Lower lobe of right lung (tissue), 2 donors: ENCODE results near the gene SSX2IP. TPM values are rescaled to one million over a fixed set of nuclear protein-coding genes. Genes with fewer than 3 reads are reported as not detected.
A peak's percentile ranks its signal among the peaks of the same experiment; 100 is the strongest.

ENCODE experiments used
- ATAC-seq, 2 donors: fragments of 200-7000 bp; cut with Tn5 transposase; one replicate each; pipeline ENCODE4 v1.9.1; 2020 to 2022; ENCODE audit warnings: mild to moderate bottlenecking in 2 of 2, moderate library complexity in 2 of 2
- DNase-seq: peaks from one replicate; pipeline ENCODE4 v3.0.0-alpha.2; 2020
- H3K27ac ChIP-seq: fragments of 200-600 bp; one replicate; pipeline ENCODE4 v1.8.0; 2022
- H3K27me3 ChIP-seq: fragments of 200-600 bp; one replicate; pipeline ENCODE4 v1.8.0; 2022; ENCODE audit warnings: low read depth
- H3K36me3 ChIP-seq: fragments of 200-600 bp; one replicate; pipeline ENCODE4 v1.8.0; 2022; ENCODE audit warnings: mild to moderate bottlenecking
- H3K4me1 ChIP-seq: fragments of 200-600 bp; one replicate; pipeline ENCODE4 v1.8.0; 2022
- H3K4me3 ChIP-seq: fragments of 200-600 bp; one replicate; pipeline ENCODE4 v1.8.0; 2022; ENCODE audit warnings: mild to moderate bottlenecking
- H3K9me3 ChIP-seq: fragments of 200-600 bp; one replicate; pipeline ENCODE4 v1.8.0; 2022
- CTCF ChIP-seq: fragments of 200-600 bp; IDR thresholded peaks from one replicate; pipeline ENCODE4 v1.8.0; 2022; ENCODE audit warnings: antibody characterized with exemption, mild to moderate bottlenecking
- intact Hi-C: fragments of 100-400 bp; cut with DNase I; formaldehyde crosslinking; loops from one replicate; pipeline ENCODE4 v1.11.0; 2022
- total RNA-seq: library from RNA; stranded (reverse); fragmentation: NEBNext Ultra II Directional; extraction: Animal tissue kit (Norgen Biotek cat#: 25700); gene quantifications from one replicate; pipeline ENCODE4 v1.2.1, GENCODE V29; 2021
- donor health status: DM: no; HTN: yes; CAD: no; lungs with severe emphysema.

SSX2IP gene
- total RNA-seq, 1 donor from 2014 or later = 5.8 TPM

GRCh38 chr1:84700070-84700469, 9.8 kb upstream of the SSX2IP start:
- ATAC-seq (peak in 1 of 2 donors; percentile 65), DNase-seq (no peak)
- Histone ChIP-seq H3K4me3 (no peak overlapping the region), H3K4me1 (no peaks in the 10 kb centered on the region), H3K27ac (no peak overlapping the region), H3K27me3 (no peaks in the 10 kb centered on the region), H3K36me3 (no peaks in the 10 kb centered on the region), H3K9me3 (no peaks in the 10 kb centered on the region)
- intact Hi-C loops = no loop called here
- no peak for TF ChIP-seq CTCF

- no peak for TF ChIP-seq CTCF
- no peaks in the 10 kb centered on the region for H3K27me3 ChIP-seq
- intact Hi-C loops = no loop called here
- DNase-seq (no peak), ATAC-seq (no peak)
- no peak overlapping the region for H3K27ac ChIP-seq
- H3K9me3 ChIP-seq = no peaks in the 10 kb centered on the region
- H3K4me1 ChIP-seq = no peaks in the 10 kb centered on the region
- H3K36me3 ChIP-seq = no peaks in the 10 kb centered on the region
- H3K4me3 ChIP-seq = no peak overlapping the region
Observed at GRCh38 chr1:84698151-84699110, 8.2 kb upstream of the SSX2IP start.

- Histone ChIP-seq H3K27ac (no peak overlapping the region), H3K4me3 (no peak overlapping the region), H3K4me1 (peaks cover 15% of the 10 kb centered on the region), H3K36me3 (no peaks in the 10 kb centered on the region), H3K9me3 (no peaks in the 10 kb centered on the region), H3K27me3 (no peaks in the 10 kb centered on the region)
- DNase-seq = no peak
- no peak for ATAC-seq
- intact Hi-C loops = no loop called here
- TF ChIP-seq CTCF = no peak
Observed at GRCh38 chr1:84693785-84694184, 3.5 kb upstream of the SSX2IP start.

GRCh38 chr1:84693005-84693404, 2.7 kb upstream of the SSX2IP start:
- H3K4me3 ChIP-seq = peak overlapping the region; percentile 24
- no peaks in the 10 kb centered on the region for H3K27me3 ChIP-seq
- H3K27ac ChIP-seq = peak overlapping the region; percentile 33
- ATAC-seq (no peak), DNase-seq (no peak)
- no peaks in the 10 kb centered on the region for H3K36me3 ChIP-seq
- intact Hi-C loops = no loop called here
- H3K9me3 ChIP-seq = no peaks in the 10 kb centered on the region
- H3K4me1 ChIP-seq = peaks cover 20% of the 10 kb centered on the region
- no peak for TF ChIP-seq CTCF

GRCh38 chr1:84692391-84692790, 2.1 kb upstream of the SSX2IP start:
- Histone ChIP-seq H3K27ac (no peak overlapping the region), H3K36me3 (no peaks in the 10 kb centered on the region), H3K4me1 (peaks cover 20% of the 10 kb centered on the region), H3K27me3 (no peaks in the 10 kb centered on the region), H3K9me3 (no peaks in the 10 kb centered on the region), H3K4me3 (no peak overlapping the region)
- ATAC-seq (no peak), DNase-seq (no peak)
- intact Hi-C loops = no loop called here
- TF ChIP-seq CTCF = no peak
